MM.1S (cell line): Measurements from ENCODE around the gene CNKSR3.

Source experiments
- EZH2 ChIP-seq: fragments of 300-600 bp; sonication (generic); optimal IDR thresholded peaks from 2 replicates; pipeline ENCODE3; 2017; ENCODE audit warnings: low read depth, mild to moderate bottlenecking, antibody characterized with exemption, low read length, mixed read lengths
- EZH2phosphoT487 ChIP-seq: fragments of 300-600 bp; sonication (generic); IDR thresholded peaks from 2 replicates; pipeline ENCODE4 v1.6.1; 2018; ENCODE audit warnings: antibody characterized with exemption, low read length
- TF ChIP-seq, protein P1 (sequence below): fragments of 300-600 bp; sonication (generic); IDR thresholded peaks from 2 replicates; pipeline ENCODE4 v1.5.1; 2016; ENCODE audit warnings: antibody characterized with exemption, low read length, mixed read lengths

DNA sequence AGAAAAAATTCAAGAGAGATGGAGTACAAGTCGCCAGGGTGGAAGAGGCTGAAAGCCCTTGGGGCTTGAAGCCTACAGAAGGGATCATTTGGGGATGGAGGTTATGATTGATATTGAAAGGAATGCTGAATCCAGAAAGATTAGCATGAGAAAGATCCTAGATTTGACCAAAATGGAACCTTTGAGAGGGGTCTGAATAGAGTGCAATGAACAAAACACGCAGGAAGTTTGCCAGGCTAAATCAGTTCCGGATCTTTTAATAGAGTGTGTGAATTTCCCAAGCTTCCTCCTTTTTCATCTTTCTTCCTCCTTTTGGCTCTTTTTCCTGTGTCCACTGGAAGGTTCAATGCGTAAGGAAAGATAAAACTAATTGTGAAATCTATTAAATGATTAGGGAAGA, 169.1 kb downstream of the CNKSR3 start:
- TF ChIP-seq, protein P1, sequence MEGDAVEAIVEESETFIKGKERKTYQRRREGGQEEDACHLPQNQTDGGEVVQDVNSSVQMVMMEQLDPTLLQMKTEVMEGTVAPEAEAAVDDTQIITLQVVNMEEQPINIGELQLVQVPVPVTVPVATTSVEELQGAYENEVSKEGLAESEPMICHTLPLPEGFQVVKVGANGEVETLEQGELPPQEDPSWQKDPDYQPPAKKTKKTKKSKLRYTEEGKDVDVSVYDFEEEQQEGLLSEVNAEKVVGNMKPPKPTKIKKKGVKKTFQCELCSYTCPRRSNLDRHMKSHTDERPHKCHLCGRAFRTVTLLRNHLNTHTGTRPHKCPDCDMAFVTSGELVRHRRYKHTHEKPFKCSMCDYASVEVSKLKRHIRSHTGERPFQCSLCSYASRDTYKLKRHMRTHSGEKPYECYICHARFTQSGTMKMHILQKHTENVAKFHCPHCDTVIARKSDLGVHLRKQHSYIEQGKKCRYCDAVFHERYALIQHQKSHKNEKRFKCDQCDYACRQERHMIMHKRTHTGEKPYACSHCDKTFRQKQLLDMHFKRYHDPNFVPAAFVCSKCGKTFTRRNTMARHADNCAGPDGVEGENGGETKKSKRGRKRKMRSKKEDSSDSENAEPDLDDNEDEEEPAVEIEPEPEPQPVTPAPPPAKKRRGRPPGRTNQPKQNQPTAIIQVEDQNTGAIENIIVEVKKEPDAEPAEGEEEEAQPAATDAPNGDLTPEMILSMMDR: no peak
- TF ChIP-seq EZH2: no peak
- no peak for TF ChIP-seq EZH2phosphoT487
